Cerebellar nuclear complex (tissue), 1 donor: Measurements from ENCODE around the gene KCTD3.

Experiments
- DNase-seq, 2 experiments: peaks; one replicate each; lab custom pipeline; 2025; lab: John Stamatoyannopoulos, UW

Gene KCTD3

DNA sequence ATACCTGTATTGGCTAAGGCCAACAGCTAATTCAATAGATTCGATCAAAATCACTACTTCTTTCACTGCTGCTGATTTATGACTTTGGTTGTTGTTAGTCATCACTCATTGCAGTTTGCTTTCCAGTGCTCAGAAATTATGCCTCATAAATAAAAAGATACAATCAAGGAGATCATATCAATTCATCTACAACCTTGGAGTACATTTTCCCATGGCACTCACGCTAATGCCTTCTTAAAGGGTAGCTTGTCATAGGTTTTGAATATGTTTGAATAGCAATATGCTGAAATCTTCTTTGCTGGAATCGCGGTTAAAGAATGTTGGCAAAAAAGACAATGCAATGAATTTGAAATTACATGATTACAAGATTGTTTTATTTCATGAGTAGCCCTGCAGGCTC, 89.9 kb downstream of the KCTD3 start:
- DNase-seq, result no peak

DNA sequence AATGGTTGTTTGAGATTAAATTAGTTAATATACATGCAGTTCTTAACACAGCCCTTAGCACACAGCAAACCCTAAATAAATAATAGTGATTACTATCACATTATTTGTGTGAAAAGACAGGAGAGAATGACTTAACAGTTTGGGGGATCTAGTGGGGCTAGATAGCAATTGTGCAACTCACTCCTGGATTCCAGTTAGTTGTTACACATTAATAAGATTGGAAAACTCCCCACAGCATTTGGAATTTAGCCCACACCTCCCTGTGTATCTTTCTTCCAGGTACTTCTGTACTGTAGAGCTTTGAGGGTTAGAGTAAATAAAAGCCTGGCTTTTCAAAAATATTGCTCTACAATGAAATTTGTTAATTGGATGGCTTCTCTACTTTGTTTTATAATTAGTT, 93.2 kb downstream of the KCTD3 start:
- DNase-seq, result no peak

- DNase-seq, result no peak
Observed at GRCh38 chr1:215661033-215661432, 93.9 kb downstream of the KCTD3 start.

DNA sequence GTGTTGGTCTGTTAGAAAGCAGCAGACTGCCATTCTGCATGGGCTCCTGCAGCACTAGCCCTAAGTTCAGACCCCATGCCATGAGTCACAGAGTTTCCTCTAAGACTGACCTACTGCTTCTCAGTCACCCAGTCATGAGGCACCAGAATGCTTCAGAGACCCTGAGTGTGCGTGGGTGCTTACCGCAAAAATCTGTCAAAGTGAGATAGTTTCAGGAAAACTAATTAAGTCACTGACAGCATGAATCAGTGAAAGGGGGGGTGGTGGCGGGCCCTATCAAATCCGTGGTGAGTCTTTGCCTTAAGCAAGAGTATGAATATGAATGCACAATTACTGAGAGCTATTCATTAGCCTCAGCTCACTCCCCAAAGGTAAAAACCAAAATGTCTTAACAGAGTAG, 98.1 kb downstream of the KCTD3 start:
- DNase-seq, result no peak

- no peak for DNase-seq
Observed at GRCh38 chr1:215667761-215668160, 100.7 kb downstream of the KCTD3 start.

DNA sequence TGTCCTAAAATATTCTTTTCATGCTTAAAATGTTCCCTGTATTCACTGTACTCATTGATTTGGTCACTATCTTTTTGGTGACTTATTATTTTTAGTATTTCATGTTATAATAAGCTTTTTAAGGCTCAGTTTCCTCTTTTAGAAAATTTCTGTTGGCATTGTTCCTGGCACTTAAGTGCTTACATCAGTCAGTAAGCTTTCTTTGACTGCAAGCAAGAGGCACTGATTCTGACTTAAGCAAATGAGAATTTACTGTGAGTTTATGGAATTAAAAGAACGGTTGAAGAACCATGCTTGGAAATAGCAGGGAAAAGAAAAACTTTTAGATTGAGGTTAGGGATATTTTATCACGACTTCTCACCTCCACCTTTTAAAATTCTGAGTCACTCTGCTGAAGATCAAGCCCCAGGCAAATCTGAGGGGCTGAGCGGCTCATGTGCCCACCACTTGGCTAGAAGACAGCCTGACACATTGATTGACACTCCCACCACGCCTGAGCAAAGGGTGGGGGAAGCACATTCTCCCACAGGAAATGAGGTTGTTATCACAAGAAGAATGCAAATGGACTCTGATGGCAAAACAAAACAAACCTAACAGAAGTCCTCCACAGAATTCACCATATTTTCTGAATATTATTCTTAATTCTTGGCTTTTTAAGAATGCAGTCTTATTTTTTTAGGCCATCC, 102.8 kb downstream of the KCTD3 start:
- DNase-seq, result no peak
